Lung (tissue), 12 donors: ENCODE data around the gene TRANK1. TPM values are rescaled to one million over a fixed set of nuclear protein-coding genes. Genes with fewer than 3 reads are reported as not detected.

ENCODE experiments used
- ATAC-seq: fragments of 200-7000 bp; cut with Tn5 transposase; one replicate; pipeline ENCODE4 v1.9.1; 2020; ENCODE audit warnings: moderate number of reproducible peaks; ENCODE audit not compliant: insufficient read depth, low FRiP score
- DNase-seq, 3 donors: peaks; one replicate each; pipeline ENCODE4 v3.0.0-alpha.2; 2013 to 2017
- H3K27ac ChIP-seq, 2 donors: one replicate each; pipeline ENCODE4 v1.5.1; 2013; ENCODE audit warnings: mild to moderate bottlenecking in 2 of 2, moderate library complexity in 2 of 2, control low read depth in 1 of 2, inconsistent platforms in 1 of 2, low read depth in 1 of 2, low read length in 1 of 2
- H3K27me3 ChIP-seq, 3 donors: one replicate each; pipeline ENCODE4 v1.5.1; 2013; ENCODE audit warnings: low read length in 2 of 3; ENCODE audit not compliant: control insufficient read depth in 3 of 3, insufficient read depth in 3 of 3
- H3K36me3 ChIP-seq, 4 donors: one replicate each; pipeline ENCODE4 v1.5.1; 2013; ENCODE audit warnings: low read length in 4 of 4, mild to moderate bottlenecking in 1 of 4, moderate library complexity in 1 of 4; ENCODE audit not compliant: control insufficient read depth in 4 of 4, insufficient read depth in 4 of 4
- H3K4me1 ChIP-seq, 5 donors: one replicate each; pipeline ENCODE4 v1.5.1; 2013; ENCODE audit warnings: low read length in 5 of 5, mild to moderate bottlenecking in 2 of 5, moderate library complexity in 1 of 5; ENCODE audit not compliant: control insufficient read depth in 5 of 5, insufficient read depth in 5 of 5
- H3K4me3 ChIP-seq: one replicate; pipeline ENCODE4 v1.5.1; 2013; ENCODE audit warnings: mild to moderate bottlenecking, control low read depth, moderate library complexity
- H3K9ac ChIP-seq, 2 donors: one replicate each; pipeline ENCODE4 v1.5.1; 2013; ENCODE audit warnings: low read length in 2 of 2, control low read depth in 1 of 2; ENCODE audit not compliant: insufficient read depth in 1 of 2
- H3K9me3 ChIP-seq, 4 donors: one replicate each; pipeline ENCODE4 v1.5.1; 2013; ENCODE audit warnings: low read length in 3 of 4, mild to moderate bottlenecking in 1 of 4, moderate library complexity in 1 of 4; ENCODE audit not compliant: control insufficient read depth in 4 of 4, insufficient read depth in 3 of 4
- CTCF ChIP-seq: IDR thresholded peaks from 2 replicates; pipeline ENCODE4 v1.5.1; 2012; ENCODE audit warnings: mild to moderate bottlenecking; ENCODE audit errors: control extremely low read depth, extremely low read depth
- WGBS, 2 donors: extraction: QIAGEN DNeasy Blood & Tissue Kit; methylation state at CpG; one replicate each; pipeline ENCODE4 v1.1.7; 2013; 5-methylcytosine and 5-hydroxymethylcytosine counted together
- polyA plus RNA-seq, 2 donors: library from polyadenylated mRNA; stranded (reverse); fragments of 200-250 nt; gene quantifications; one replicate each; pipeline ENCODE4 v1.2.1, GENCODE V29; 2013
- total RNA-seq, 2 donors: library from RNA; depleted of rRNA in 1 of 2; stranded (reverse); fragments of >200 nt in 1 of 2; gene quantifications; one replicate each; pipeline ENCODE4 v1.2.1, GENCODE V29; 2014 to 2021
- donor health status: control.
- donor health status: control.
- donor health status: Bipolar disorder and iron deficiency.
- donor health status: healthy.
- donor health status: DM: yes; HTN: yes; CAD: no.

The TRANK1 gene
- total and polyA plus RNA-seq, 4 donors: 4.3 to 34.3 (median 15.1) TPM

- Histone ChIP-seq H3K27ac (no peak overlapping the region), H3K27me3 (no peaks in the 10 kb centered on the region), H3K9me3 (no peaks in the 10 kb centered on the region), H3K36me3 (peaks cover 6 to 26% (median 17%) of the 10 kb centered on the region in 4 donors), H3K9ac (no peak overlapping the region), H3K4me3 (no peak overlapping the region), H3K4me1 (peaks cover 0 to 2% (median 0%) of the 10 kb centered on the region in 5 donors)
- TF ChIP-seq CTCF: no peak
- DNase-seq (peak in 2 of 3 donors; percentile 61 to 69), ATAC-seq (no peak)
- WGBS, 2 donors: 81 to 89% methylated on average over 3 of the region's 3 CpGs
These were observed 92.8 kb downstream of the TRANK1 start for GRCh38 chr3:36852071-36852470.

GRCh38 chr3:36850743-36851142, 94.1 kb downstream of the TRANK1 start:
- no peak overlapping the region for H3K27ac ChIP-seq
- H3K9me3 ChIP-seq: no peaks in the 10 kb centered on the region
- H3K9ac ChIP-seq: no peak overlapping the region
- DNase-seq: no peak
- no peak for TF ChIP-seq CTCF
- H3K4me1 ChIP-seq: peaks cover 0 to 2% (median 0%) of the 10 kb centered on the region in 5 donors
- ATAC-seq: no peak
- no peak overlapping the region for H3K4me3 ChIP-seq
- no peaks in the 10 kb centered on the region for H3K27me3 ChIP-seq
- WGBS, 2 donors: 82 to 92% methylated on average over 1 of the region's 1 CpG
- H3K36me3 ChIP-seq: peaks cover 9 to 23% (median 19%) of the 10 kb centered on the region in 4 donors

- Histone ChIP-seq H3K4me1 (peaks cover 0 to 2% (median 0%) of the 10 kb centered on the region in 5 donors), H3K36me3 (peaks cover 21 to 26% (median 23%) of the 10 kb centered on the region in 4 donors), H3K4me3 (no peak overlapping the region), H3K9me3 (peaks cover 0 to 5% (median 2%) of the 10 kb centered on the region in 4 donors), H3K27ac (no peak overlapping the region), H3K9ac (no peak overlapping the region), H3K27me3 (no peaks in the 10 kb centered on the region)
- DNase-seq: no peak
- no peak for ATAC-seq
- TF ChIP-seq CTCF: no peak
- 93 to 95% methylated on average over 1 of the region's 1 CpG for WGBS, 2 donors
These were observed 98.4 kb downstream of the TRANK1 start for GRCh38 chr3:36846406-36846805.
